HG03097 (cell line): Measurements from ENCODE around the gene ATP8A2.

Experiments used
- ATAC-seq: cut with Tn5 transposase; IDR thresholded peaks from one replicate; pipeline ENCODE4 v1.9.1; 2021; ENCODE audit not compliant: unreplicated experiment, low FRiP score

Gene ATP8A2

GRCh38 chr13:25607096-25607495 lies 235.3 kb downstream of the ATP8A2 start:
- ATAC-seq, result no peak

DNA sequence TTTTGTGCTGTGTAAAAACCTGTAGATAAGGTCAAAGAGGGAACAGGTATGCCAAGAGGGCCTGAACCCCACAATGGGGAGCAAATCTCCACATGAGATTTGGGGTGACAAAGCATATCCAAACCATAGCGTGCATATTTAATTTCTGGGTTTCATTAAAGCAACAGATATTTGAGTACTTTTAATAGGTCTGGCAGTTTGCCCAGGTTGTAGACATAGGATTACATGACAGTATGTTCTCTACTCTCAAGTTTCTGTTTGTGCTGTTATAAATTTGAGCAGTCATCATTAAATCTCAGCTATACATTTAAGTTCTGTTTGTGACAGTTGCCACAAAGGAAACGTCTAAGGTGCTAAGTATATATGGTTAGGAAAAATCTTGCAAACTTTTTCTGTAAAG lies 236.4 kb downstream of the ATP8A2 start:
- no peak for ATAC-seq

GRCh38 chr13:25616674-25617073 lies 244.9 kb downstream of the ATP8A2 start:
- ATAC-seq, result no peak

DNA sequence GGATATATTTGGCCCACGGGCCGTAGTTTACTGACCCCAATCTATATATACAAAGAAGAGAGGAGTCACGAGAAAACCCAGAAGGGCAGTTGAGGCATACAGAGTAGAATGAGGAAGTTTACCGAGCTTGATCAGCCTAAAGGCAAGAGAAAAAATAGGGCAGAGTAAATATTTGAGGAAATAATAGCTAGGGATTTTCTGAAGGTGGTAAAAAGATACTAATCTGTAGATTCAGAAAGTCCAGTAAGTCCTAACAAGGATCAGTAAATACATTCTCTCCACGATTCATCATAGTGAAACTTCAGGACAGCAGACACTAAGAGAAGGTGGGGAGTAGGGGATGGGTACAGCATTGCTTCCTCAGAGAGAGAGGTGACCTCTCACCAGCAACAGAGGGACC lies 248.1 kb downstream of the ATP8A2 start:
- ATAC-seq, result no peak

DNA sequence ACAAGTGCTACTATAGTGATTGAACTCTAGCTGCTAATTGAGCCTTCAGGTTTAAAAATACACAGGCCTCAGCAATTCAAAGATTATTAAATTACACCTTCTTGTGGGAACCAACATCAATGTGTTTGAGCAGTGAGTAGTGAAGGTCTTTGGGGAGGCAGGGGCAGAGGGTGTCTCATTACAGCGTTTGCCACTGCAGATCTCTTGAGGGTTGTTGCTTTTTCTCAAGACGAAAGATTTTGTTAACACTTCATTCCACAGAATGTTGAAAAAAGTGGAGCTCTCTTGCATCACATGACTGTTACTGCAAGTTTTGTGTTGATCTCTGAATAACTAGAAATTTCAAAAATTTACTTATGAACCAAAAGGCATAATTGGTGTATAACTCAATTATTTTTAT lies 253.6 kb downstream of the ATP8A2 start:
- ATAC-seq, result no peak

- no peak for ATAC-seq
Observed at GRCh38 chr13:25630329-25630900, 258.6 kb downstream of the ATP8A2 start.

GRCh38 chr13:25632166-25632888 lies 260.6 kb downstream of the ATP8A2 start:
- no peak for ATAC-seq

DNA sequence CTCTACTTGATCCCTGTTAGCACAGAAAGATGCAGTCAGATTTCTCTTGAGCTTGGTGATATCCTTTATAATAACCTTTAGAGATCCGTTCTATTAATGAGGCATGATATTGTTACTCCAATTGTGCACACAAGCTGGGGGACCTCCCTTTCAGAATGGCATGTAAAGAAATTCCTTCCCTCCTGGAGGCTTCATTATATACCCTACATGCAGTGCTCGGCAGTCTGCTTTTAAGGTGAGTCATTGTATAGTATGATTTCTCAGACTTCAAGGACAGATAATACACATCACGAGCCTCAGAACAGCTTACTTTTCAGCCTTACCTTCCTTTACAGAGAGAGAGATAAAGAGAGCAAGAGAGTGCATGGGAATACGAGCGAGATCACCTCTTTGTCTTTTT lies 261.3 kb downstream of the ATP8A2 start:
- no peak for ATAC-seq

DNA sequence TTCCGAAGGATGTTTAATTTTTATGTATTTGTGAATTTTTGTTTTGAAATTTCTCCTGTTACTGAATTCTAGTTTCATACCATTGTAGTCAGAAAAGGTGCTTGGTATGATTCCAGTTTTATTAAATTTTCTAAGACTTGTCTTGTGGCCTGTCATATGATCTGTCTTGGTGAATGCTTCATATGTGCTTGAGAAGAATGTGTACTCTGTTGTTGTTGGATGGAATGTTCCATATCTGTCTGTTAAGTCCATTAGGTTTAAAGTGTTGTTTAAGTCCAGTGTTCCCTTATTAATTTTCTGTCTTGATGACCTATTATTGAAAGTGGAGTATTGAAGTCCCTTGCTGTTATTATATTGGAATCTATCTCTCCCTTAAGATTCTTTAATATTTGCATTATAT lies 273.9 kb downstream of the ATP8A2 start:
- no peak for ATAC-seq

DNA sequence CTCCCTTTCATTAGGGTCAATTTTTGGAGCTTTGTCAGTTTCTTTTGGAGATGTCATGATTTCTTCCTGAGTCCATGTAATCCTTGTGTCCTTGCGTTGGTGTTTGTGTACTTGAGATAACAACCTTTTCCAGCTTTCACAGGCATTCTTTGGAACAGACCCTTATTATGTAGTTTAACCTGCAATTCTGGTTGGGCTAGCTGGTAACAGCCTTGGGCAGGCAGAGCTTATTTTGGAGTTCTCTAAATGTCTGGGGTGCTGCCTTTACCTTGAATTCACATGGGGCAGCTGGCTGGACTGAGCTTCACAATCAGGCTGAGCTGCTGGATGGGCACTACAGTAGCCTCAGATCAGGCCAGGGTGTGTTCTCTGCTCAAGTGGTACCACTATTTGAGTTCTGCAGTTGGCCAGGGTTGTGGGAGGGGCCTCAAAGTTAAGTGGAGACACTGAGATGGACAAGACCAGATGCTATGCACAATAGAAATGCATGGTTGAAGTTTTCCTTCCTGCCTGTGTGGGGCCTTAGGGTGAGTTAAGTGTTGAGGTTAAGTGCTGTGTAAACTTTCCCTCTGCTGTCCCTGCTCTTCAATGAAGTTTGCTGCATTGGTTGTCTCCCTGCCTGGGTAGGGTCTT lies 277.3 kb downstream of the ATP8A2 start:
- no peak for ATAC-seq

- ATAC-seq, result no peak
Observed at GRCh38 chr13:25652764-25653163, 281.0 kb downstream of the ATP8A2 start.

- no peak for ATAC-seq
Observed at GRCh38 chr13:25654322-25654721, 282.5 kb downstream of the ATP8A2 start.

GRCh38 chr13:25657157-25657556 lies 285.4 kb downstream of the ATP8A2 start:
- ATAC-seq, result no peak

GRCh38 chr13:25659091-25659795 lies 287.5 kb downstream of the ATP8A2 start:
- no peak for ATAC-seq

- ATAC-seq, result no peak
Observed at GRCh38 chr13:25660996-25661395, 289.2 kb downstream of the ATP8A2 start.

DNA sequence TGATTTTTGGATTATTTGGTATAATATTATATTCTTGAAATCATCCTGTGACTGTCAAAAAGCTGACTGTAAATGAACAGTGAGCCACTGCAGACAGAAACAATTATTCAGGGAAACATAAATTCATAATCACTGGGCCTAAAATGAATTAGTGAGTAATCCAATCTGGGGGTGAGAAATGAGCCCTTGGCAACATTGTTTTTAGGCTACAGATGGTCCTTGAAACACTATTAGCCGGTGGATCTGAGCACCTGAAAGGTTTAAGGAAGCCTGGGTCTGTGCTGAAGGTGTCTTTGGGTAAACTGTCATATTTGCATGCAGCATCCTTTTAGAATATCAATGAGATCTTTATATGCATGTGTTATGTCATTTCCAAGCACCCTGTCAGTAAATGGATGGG lies 290.7 kb downstream of the ATP8A2 start:
- ATAC-seq, result no peak

- ATAC-seq, result no peak
Observed at GRCh38 chr13:25668345-25668744, 296.6 kb downstream of the ATP8A2 start.

DNA sequence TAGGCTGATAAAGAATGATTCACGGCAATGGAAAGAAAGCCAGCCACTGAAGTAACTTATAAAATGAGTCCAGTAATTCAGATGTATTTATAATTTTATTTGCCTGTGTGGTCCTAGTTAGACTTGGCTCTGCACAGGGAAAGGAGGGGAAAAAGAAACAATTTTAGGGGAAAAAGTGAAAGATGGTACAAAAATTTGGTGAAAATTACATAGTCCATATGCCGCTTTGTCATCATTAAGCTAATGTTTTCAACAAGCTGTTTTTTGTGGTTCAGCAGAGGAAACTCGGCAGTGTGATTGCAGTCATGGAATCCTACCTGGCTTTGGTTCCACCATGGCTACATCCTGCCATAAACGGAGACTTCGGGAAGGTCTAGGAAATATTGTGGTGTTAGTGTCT lies 301.9 kb downstream of the ATP8A2 start:
- ATAC-seq, result no peak

- no peak for ATAC-seq
Observed at GRCh38 chr13:25674371-25674770, 302.6 kb downstream of the ATP8A2 start.

DNA sequence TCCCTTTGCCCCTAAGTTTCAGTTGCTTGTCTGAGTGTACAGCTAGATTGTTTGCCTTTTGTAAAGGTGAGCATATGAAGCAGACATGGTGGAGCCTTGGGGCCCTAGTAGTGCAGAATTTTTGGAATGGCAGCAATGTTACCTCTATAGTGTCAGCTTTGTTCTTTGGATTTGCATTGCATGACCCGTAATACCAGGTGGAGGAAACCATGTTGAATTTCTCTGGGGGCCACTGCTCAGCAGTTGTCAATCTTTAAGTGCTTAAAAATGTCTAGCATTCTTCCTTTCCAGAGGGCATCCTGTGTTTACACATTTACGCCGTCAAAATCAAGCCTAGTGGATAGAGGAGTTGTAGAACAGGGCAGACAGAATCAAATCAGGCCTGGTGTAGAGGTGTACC lies 303.3 kb downstream of the ATP8A2 start:
- ATAC-seq, result no peak

DNA sequence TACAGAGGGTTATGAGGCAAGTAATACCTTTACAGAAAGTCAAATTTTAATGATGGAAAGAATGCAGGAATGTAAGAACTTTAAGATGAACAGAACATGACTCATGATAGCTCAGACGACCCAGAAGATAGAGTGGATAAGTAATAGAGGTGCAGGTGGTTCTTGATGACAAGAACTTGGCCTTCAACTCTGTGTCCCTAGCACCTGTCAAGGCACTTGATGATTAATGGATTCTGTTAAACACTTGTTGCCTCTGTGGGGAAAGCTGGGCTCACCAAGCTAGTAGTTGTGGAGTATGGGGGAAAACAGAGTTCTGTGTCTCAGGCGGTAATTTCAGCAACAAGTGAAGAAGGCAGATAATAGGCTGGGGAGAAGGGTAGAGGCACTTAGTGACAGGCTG lies 306.2 kb downstream of the ATP8A2 start:
- ATAC-seq, result no peak

- no peak for ATAC-seq
Observed at GRCh38 chr13:25678398-25678797, 306.6 kb downstream of the ATP8A2 start.
